Mesendoderm (in vitro differentiated cells): ENCODE measurements around the gene LARP4.

Experiments used
- DNase-seq: peaks from one replicate; pipeline ENCODE4 v3.0.0; 2013
- H2AK5ac ChIP-seq: 2 replicates; pipeline ENCODE4 v1.6.1; 2013; ENCODE audit warnings: low read length, inconsistent platforms
- H2BK120ac ChIP-seq: 2 replicates; pipeline ENCODE4 v1.6.1; 2013; ENCODE audit warnings: low read depth, mild to moderate bottlenecking, low read length, moderate library complexity, mixed read lengths
- H2BK15ac ChIP-seq: replicated peaks from 2 replicates; pipeline ENCODE4 v1.6.1; 2013; ENCODE audit warnings: low read depth, mild to moderate bottlenecking, moderate library complexity
- H2BK5ac ChIP-seq: 2 replicates; pipeline ENCODE4 v1.6.1; 2013; ENCODE audit warnings: low read length, inconsistent platforms
- H3K18ac ChIP-seq: 2 replicates; pipeline ENCODE4 v1.6.1; 2013; ENCODE audit warnings: mild to moderate bottlenecking, low read length, mixed read lengths
- H3K23ac ChIP-seq: one replicate; pipeline ENCODE4 v1.6.1; 2013; ENCODE audit warnings: low read length
- H3K27ac ChIP-seq: 2 replicates; pipeline ENCODE4 v1.5.1; 2013; ENCODE audit warnings: low read depth, mild to moderate bottlenecking, inconsistent platforms, low read length, moderate library complexity
- H3K27me3 ChIP-seq: 2 replicates; pipeline ENCODE4 v1.6.1; 2013; ENCODE audit warnings: low read length, control low read depth, mild to moderate bottlenecking, inconsistent platforms; ENCODE audit not compliant: insufficient read depth, poor library complexity
- H3K36me3 ChIP-seq: 2 replicates; pipeline ENCODE4 v1.6.1; 2013; ENCODE audit warnings: low read length, inconsistent platforms; ENCODE audit not compliant: control insufficient read depth, insufficient read depth
- H3K4ac ChIP-seq: one replicate; pipeline ENCODE4 v1.6.1; 2013; ENCODE audit warnings: low read depth, mild to moderate bottlenecking, low read length, moderate library complexity
- H3K4me1 ChIP-seq: 2 replicates; pipeline ENCODE4 v1.6.1; 2013; ENCODE audit warnings: low read depth, low read length, inconsistent platforms; ENCODE audit not compliant: control insufficient read depth
- H3K4me2 ChIP-seq: 2 replicates; pipeline ENCODE4 v1.6.1; 2013; ENCODE audit warnings: low read length
- H3K4me3 ChIP-seq: 2 replicates; pipeline ENCODE4 v1.5.1; 2013; ENCODE audit warnings: mild to moderate bottlenecking, low read length
- H3K56ac ChIP-seq: one replicate; pipeline ENCODE4 v1.6.1; 2013; ENCODE audit warnings: low read length
- H3K79me1 ChIP-seq: 2 replicates; pipeline ENCODE4 v1.6.1; 2013; ENCODE audit warnings: low read length, inconsistent platforms
- H3K79me2 ChIP-seq: 2 replicates; pipeline ENCODE4 v1.6.1; 2013; ENCODE audit warnings: mild to moderate bottlenecking, low read length; ENCODE audit not compliant: control insufficient read depth, insufficient read depth
- H3K9ac ChIP-seq: 2 replicates; pipeline ENCODE4 v1.6.1; 2013; ENCODE audit warnings: low read length, inconsistent platforms
- H4K5ac ChIP-seq: one replicate; pipeline ENCODE4 v1.6.1; 2013; ENCODE audit warnings: low read length
- H4K8ac ChIP-seq: one replicate; pipeline ENCODE4 v1.6.1; 2013; ENCODE audit warnings: low read depth, mild to moderate bottlenecking, control low read depth, low read length, moderate library complexity
- WGBS: extraction: QIAGEN DNeasy Blood & Tissue Kit; methylation state at CpG from one replicate; pipeline ENCODE4 v1.1.7; 2013; ENCODE audit warnings: low lambda C conversion rate, missing lambda C conversion rate; ENCODE audit not compliant: insufficient coverage; ENCODE audit errors: extremely low coverage; 5-methylcytosine and 5-hydroxymethylcytosine counted together

Gene LARP4

DNA sequence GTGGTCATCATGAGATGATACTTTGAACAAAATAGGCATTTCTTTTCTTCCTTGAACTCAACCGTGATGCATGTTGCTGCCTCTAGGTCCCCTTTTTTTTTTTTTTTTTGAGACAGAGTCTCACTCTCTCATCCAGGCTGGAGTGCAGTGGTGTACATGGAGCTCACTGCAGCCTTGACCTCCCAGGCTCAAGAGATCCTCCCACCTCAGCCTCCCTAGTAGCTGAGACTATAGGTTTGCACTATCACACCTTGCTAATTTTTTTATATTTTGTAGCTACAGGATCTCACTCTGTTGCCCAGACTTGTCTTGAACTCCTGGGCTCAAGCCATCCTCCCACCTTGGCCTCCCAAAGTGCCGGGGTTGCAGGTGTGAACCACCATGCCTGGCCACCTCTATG lies 124.7 kb downstream of the LARP4 start:
- Histone ChIP-seq H3K56ac (no peak overlapping the region), H2BK15ac (no peak overlapping the region), H3K27me3 (no peaks in the 10 kb centered on the region), H3K9ac (no peak overlapping the region), H3K4me3 (no peak overlapping the region), H3K36me3 (no peaks in the 10 kb centered on the region), H3K79me1 (peaks cover 13% of the 10 kb centered on the region), H2BK5ac (no peak overlapping the region), H2BK120ac (no peak overlapping the region), H3K4me2 (no peak overlapping the region), H3K4me1 (peaks cover 1% of the 10 kb centered on the region), H2AK5ac (no peak overlapping the region), H4K5ac (no peak overlapping the region), H4K8ac (no peak overlapping the region), H3K27ac (no peak overlapping the region), H3K18ac (no peak overlapping the region), H3K23ac (no peak overlapping the region), H3K4ac (no peak overlapping the region), H3K79me2 (peaks cover 9% of the 10 kb centered on the region)
- no CpG with 5 or more reads among the region's 2 CpGs for WGBS
- DNase-seq = no peak

GRCh38 chr12:50527359-50527726 lies 126.7 kb downstream of the LARP4 start:
- Histone ChIP-seq H3K27me3 (no peaks in the 10 kb centered on the region), H2AK5ac (no peak overlapping the region), H3K4ac (no peak overlapping the region), H3K56ac (no peak overlapping the region), H2BK15ac (no peak overlapping the region), H3K27ac (no peak overlapping the region), H4K8ac (no peak overlapping the region), H3K4me1 (peaks cover 5% of the 10 kb centered on the region), H3K4me3 (no peak overlapping the region), H3K4me2 (no peak overlapping the region), H3K18ac (no peak overlapping the region), H3K79me2 (peaks cover 9% of the 10 kb centered on the region), H2BK5ac (no peak overlapping the region), H4K5ac (no peak overlapping the region), H3K23ac (no peak overlapping the region), H2BK120ac (no peak overlapping the region), H3K9ac (no peak overlapping the region), H3K36me3 (no peaks in the 10 kb centered on the region), H3K79me1 (peaks cover 11% of the 10 kb centered on the region)
- DNase-seq = no peak
- no CpG with 5 or more reads among the region's 5 CpGs for WGBS

- no peak overlapping the region for H2AK5ac ChIP-seq
- no peak overlapping the region for H3K18ac ChIP-seq
- H3K4ac ChIP-seq = no peak overlapping the region
- H3K27ac ChIP-seq = no peak overlapping the region
- no peaks in the 10 kb centered on the region for H3K27me3 ChIP-seq
- peaks cover 8% of the 10 kb centered on the region for H3K79me2 ChIP-seq
- no peak for DNase-seq
- no peak overlapping the region for H3K4me2 ChIP-seq
- H2BK5ac ChIP-seq = no peak overlapping the region
- peaks cover 11% of the 10 kb centered on the region for H3K79me1 ChIP-seq
- no peak overlapping the region for H3K4me3 ChIP-seq
- no peak overlapping the region for H3K56ac ChIP-seq
- H3K36me3 ChIP-seq = no peaks in the 10 kb centered on the region
- no peak overlapping the region for H2BK120ac ChIP-seq
- no peak overlapping the region for H2BK15ac ChIP-seq
- H3K9ac ChIP-seq = no peak overlapping the region
- H3K4me1 ChIP-seq = peaks cover 10% of the 10 kb centered on the region
- no CpG with 5 or more reads among the region's 1 CpG for WGBS
- no peak overlapping the region for H4K5ac ChIP-seq
- H3K23ac ChIP-seq = no peak overlapping the region
- no peak overlapping the region for H4K8ac ChIP-seq
Measured at GRCh38 chr12:50528800-50529199, 128.1 kb downstream of the LARP4 start.

GRCh38 chr12:50529345-50529744 lies 128.7 kb downstream of the LARP4 start:
- WGBS = no CpG with 5 or more reads among the region's 3 CpGs

More at GRCh38 chr12:50529345-50529744, 128.7 kb downstream of the LARP4 start:
- H3K79me2 ChIP-seq = peaks cover 6% of the 10 kb centered on the region
- no peak overlapping the region for H3K56ac ChIP-seq
- no peak overlapping the region for H3K27ac ChIP-seq
- peaks cover 10% of the 10 kb centered on the region for H3K4me1 ChIP-seq
- no peak for DNase-seq
- no peak overlapping the region for H3K23ac ChIP-seq
- H3K36me3 ChIP-seq = no peaks in the 10 kb centered on the region
- no peak overlapping the region for H2BK5ac ChIP-seq
- no peak overlapping the region for H4K8ac ChIP-seq
- H3K79me1 ChIP-seq = peaks cover 9% of the 10 kb centered on the region
- H3K18ac ChIP-seq = no peak overlapping the region
- H3K4me3 ChIP-seq = no peak overlapping the region
- H3K9ac ChIP-seq = no peak overlapping the region
- H3K27me3 ChIP-seq = no peaks in the 10 kb centered on the region
- H2BK15ac ChIP-seq = no peak overlapping the region
- no peak overlapping the region for H3K4me2 ChIP-seq
- no peak overlapping the region for H2AK5ac ChIP-seq
- no peak overlapping the region for H2BK120ac ChIP-seq
- H3K4ac ChIP-seq = no peak overlapping the region
- H4K5ac ChIP-seq = no peak overlapping the region
